ENCODE results near the gene RPH3AL.

RPH3AL gene

GRCh38 chr17:197352-197751 is 155.3 kb downstream of the RPH3AL start:
- no peak for TF ChIP-seq CTCF (conservative IDR thresholded peaks at IDR 0.05)

GRCh38 chr17:194828-195602 is 157.6 kb downstream of the RPH3AL start:
- H3K27ac ChIP-seq = no peak overlapping the region
- no peak for TF ChIP-seq CTCF (conservative IDR thresholded peaks at IDR 0.05)

More at GRCh38 chr17:197352-197751, 155.3 kb downstream of the RPH3AL start:
- H3K27ac ChIP-seq = no peak overlapping the region

GRCh38 chr17:193841-194806 is 158.5 kb downstream of the RPH3AL start:
- no peak overlapping the region for H3K27ac ChIP-seq
- TF ChIP-seq CTCF (conservative IDR thresholded peaks at IDR 0.05) = no peak

GRCh38 chr17:193426-193810 is 159.2 kb downstream of the RPH3AL start:
- H3K27ac ChIP-seq = no peak overlapping the region

GRCh38 chr17:192666-193425 is 159.8 kb downstream of the RPH3AL start:
- no peak for TF ChIP-seq CTCF (conservative IDR thresholded peaks at IDR 0.05)
- H3K27ac ChIP-seq = no peak overlapping the region

More at GRCh38 chr17:193426-193810, 159.2 kb downstream of the RPH3AL start:
- TF ChIP-seq CTCF (conservative IDR thresholded peaks at IDR 0.05) = no peak

GRCh38 chr17:189444-189843 is 163.2 kb downstream of the RPH3AL start:
- TF ChIP-seq CTCF (conservative IDR thresholded peaks at IDR 0.05) = no peak
- no peak overlapping the region for H3K27ac ChIP-seq

All from VCaP (cell line).